ENCODE results near the gene CD99.

Gene CD99

DNA sequence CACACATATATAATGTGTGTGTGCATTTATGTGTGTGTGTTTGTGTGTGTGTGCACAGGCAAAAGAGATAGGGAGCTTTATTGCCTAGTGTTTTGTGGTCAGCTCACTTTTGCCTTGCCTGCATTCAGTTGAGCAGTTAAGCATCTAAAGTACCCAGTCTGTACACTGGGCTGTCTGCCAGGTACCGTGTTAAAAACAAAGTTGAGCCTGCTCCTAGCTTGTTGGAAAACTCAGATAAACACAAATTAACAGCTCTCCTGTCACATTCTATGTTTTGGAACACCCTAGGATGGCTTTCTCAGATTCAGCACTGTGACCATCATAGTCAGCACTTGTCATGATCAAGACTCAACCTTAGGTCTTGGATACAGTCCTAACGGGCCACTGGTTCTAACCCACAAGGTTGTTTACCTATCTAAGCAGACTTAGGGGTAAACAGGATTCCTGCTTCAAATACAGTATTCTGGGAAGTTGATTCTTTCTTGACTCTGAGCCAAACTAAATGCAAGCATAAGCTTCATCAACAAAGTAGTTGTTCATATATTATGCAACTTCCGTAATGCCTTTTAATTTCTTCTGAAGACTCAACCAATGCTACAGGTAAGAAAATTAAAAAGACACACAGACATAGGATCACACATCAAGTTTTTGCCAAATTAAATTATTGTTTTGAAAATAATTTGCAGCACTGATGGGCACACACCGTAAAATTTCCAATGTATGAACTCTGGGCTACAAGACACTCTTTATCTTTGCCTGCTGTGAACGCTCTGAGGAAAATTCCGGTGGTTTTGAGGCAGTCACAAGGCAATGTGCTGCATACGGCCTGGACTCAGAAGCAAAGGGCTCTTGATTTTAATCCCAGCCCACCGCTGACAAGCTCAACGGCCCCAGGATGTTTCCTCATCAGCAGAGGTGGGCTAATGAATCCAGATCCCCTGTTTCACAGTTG, 11.3 kb upstream of the CD99 start:
- Histone ChIP-seq H3K4ac (ENCODE audit: low read depth in 1 of 2, low read length in 2 of 2) (peak overlapping the region in 1 of 2 experiments; percentile 30), H3K23ac (ENCODE audit: low read length in 2 of 2) (no peak overlapping the region), H2AFZ (ENCODE audit: low read depth, low read length) (no peak overlapping the region), H3K36me3 (ENCODE audit: control insufficient read depth in 1 of 2, insufficient read depth in 2 of 2, low read depth in 1 of 2, low read length in 2 of 2) (no peaks in the 10 kb centered on the region), H3K14ac (ENCODE audit: low read length in 2 of 2) (no peak overlapping the region), H3K4me3 (ENCODE audit: insufficient read depth in 1 of 2, low read depth in 1 of 2, low read length in 2 of 2) (no peak overlapping the region), H3K9ac (ENCODE audit: low read length) (no peak overlapping the region), H3K4me2 (ENCODE audit: low read length, poor library complexity, severe bottlenecking) (no peak overlapping the region), H3K79me1 (replicated peaks; ENCODE audit: low read length, poor library complexity, severe bottlenecking) (no peaks in the 10 kb centered on the region), H2BK120ac (ENCODE audit: low read depth, low read length) (no peak overlapping the region), H3K18ac (ENCODE audit: low read depth in 1 of 2, low read length in 2 of 2) (peak overlapping the region in 1 of 2 experiments; percentile 26), H2AK5ac (ENCODE audit: low read length, severe bottlenecking) (no peak overlapping the region), H2BK12ac (ENCODE audit: low read length in 2 of 2) (peak overlapping the region in 1 of 2 experiments; percentile 93), H2BK5ac (ENCODE audit: low read depth, low read length, poor library complexity, severe bottlenecking) (no peak overlapping the region), H3K4me1 (ENCODE audit: control insufficient read depth, insufficient read depth, low read depth, low read length) (peaks cover 11% of the 10 kb centered on the region), H3K27me3 (ENCODE audit: control insufficient read depth in 1 of 2, insufficient read depth in 1 of 2, low read length in 2 of 2) (no peaks in the 10 kb centered on the region), H4K8ac (ENCODE audit: low read length) (no peak overlapping the region), H3K9me3 (ENCODE audit: control insufficient read depth, low read length) (no peaks in the 10 kb centered on the region), H2BK15ac (ENCODE audit: low read depth, poor library complexity, severe bottlenecking) (no peak overlapping the region), H3K27ac (ENCODE audit: low read length, poor library complexity, severe bottlenecking) (peak overlapping the region; percentile 23), H4K91ac (ENCODE audit: low read length) (no peak overlapping the region)
- DNase-seq, result peak; percentile 74
- 66% methylated on average over 8 of the region's 9 CpGs for WGBS

- H3K9me3 ChIP-seq (ENCODE audit: control insufficient read depth, low read length), result no peaks in the 10 kb centered on the region
- no peak overlapping the region for H2BK120ac ChIP-seq (ENCODE audit: low read depth, low read length)
- H3K18ac ChIP-seq (ENCODE audit: low read depth in 1 of 2, low read length in 2 of 2), result peak overlapping the region in 1 of 2 experiments; percentile 48
- H2AK5ac ChIP-seq (ENCODE audit: low read length, severe bottlenecking), result peak overlapping the region; percentile 55
- H3K4me2 ChIP-seq (ENCODE audit: low read length, poor library complexity, severe bottlenecking), result no peak overlapping the region
- H3K9ac ChIP-seq (ENCODE audit: low read length), result no peak overlapping the region
- H3K27ac ChIP-seq (ENCODE audit: low read length, poor library complexity, severe bottlenecking), result no peak overlapping the region
- H2BK5ac ChIP-seq (ENCODE audit: low read depth, low read length, poor library complexity, severe bottlenecking), result no peak overlapping the region
- H2BK12ac ChIP-seq (ENCODE audit: low read length in 2 of 2), result peak overlapping the region in 1 of 2 experiments; percentile 74
- peaks cover 11% of the 10 kb centered on the region for H3K4me1 ChIP-seq (ENCODE audit: control insufficient read depth, insufficient read depth, low read depth, low read length)
- H3K79me1 ChIP-seq (replicated peaks; ENCODE audit: low read length, poor library complexity, severe bottlenecking), result no peaks in the 10 kb centered on the region
- WGBS, result 78% methylated on average over 6 of the region's 6 CpGs
- H3K27me3 ChIP-seq (ENCODE audit: control insufficient read depth in 1 of 2, insufficient read depth in 1 of 2, low read length in 2 of 2), result no peaks in the 10 kb centered on the region
- no peak overlapping the region for H3K23ac ChIP-seq (ENCODE audit: low read length in 2 of 2)
- peak overlapping the region in 1 of 2 experiments; percentile 74 for H3K14ac ChIP-seq (ENCODE audit: low read length in 2 of 2)
- H4K91ac ChIP-seq (ENCODE audit: low read length), result no peak overlapping the region
- no peak for DNase-seq
- peak overlapping the region; percentile 62 for H2BK15ac ChIP-seq (ENCODE audit: low read depth, poor library complexity, severe bottlenecking)
- no peak overlapping the region for H3K4me3 ChIP-seq (ENCODE audit: insufficient read depth in 1 of 2, low read depth in 1 of 2, low read length in 2 of 2)
- no peaks in the 10 kb centered on the region for H3K36me3 ChIP-seq (ENCODE audit: control insufficient read depth in 1 of 2, insufficient read depth in 2 of 2, low read depth in 1 of 2, low read length in 2 of 2)
- no peak overlapping the region for H2AFZ ChIP-seq (ENCODE audit: low read depth, low read length)
- H4K8ac ChIP-seq (ENCODE audit: low read length), result no peak overlapping the region
- H3K4ac ChIP-seq (ENCODE audit: low read depth in 1 of 2, low read length in 2 of 2), result no peak overlapping the region
Observed at GRCh38 chrX:2680486-2681348, 10.4 kb upstream of the CD99 start.

GRCh38 chrX:2682565-2683177, 8.4 kb upstream of the CD99 start:
- no peak overlapping the region for H3K4ac ChIP-seq (ENCODE audit: low read depth in 1 of 2, low read length in 2 of 2)
- no peaks in the 10 kb centered on the region for H3K36me3 ChIP-seq (ENCODE audit: control insufficient read depth in 1 of 2, insufficient read depth in 2 of 2, low read depth in 1 of 2, low read length in 2 of 2)
- H3K9me3 ChIP-seq (ENCODE audit: control insufficient read depth, low read length), result no peaks in the 10 kb centered on the region
- H2BK120ac ChIP-seq (ENCODE audit: low read depth, low read length), result no peak overlapping the region
- H4K8ac ChIP-seq (ENCODE audit: low read length), result no peak overlapping the region
- WGBS, result 38% methylated on average over 4 of the region's 6 CpGs
- no peak overlapping the region for H3K18ac ChIP-seq (ENCODE audit: low read depth in 1 of 2, low read length in 2 of 2)
- H3K4me3 ChIP-seq (ENCODE audit: insufficient read depth in 1 of 2, low read depth in 1 of 2, low read length in 2 of 2), result no peak overlapping the region
- no peak overlapping the region for H2BK5ac ChIP-seq (ENCODE audit: low read depth, low read length, poor library complexity, severe bottlenecking)
- no peak overlapping the region for H2AK5ac ChIP-seq (ENCODE audit: low read length, severe bottlenecking)
- no peak overlapping the region for H2BK15ac ChIP-seq (ENCODE audit: low read depth, poor library complexity, severe bottlenecking)
- no peak overlapping the region for H3K27ac ChIP-seq (ENCODE audit: low read length, poor library complexity, severe bottlenecking)
- H3K4me2 ChIP-seq (ENCODE audit: low read length, poor library complexity, severe bottlenecking), result no peak overlapping the region
- no peaks in the 10 kb centered on the region for H3K79me1 ChIP-seq (replicated peaks; ENCODE audit: low read length, poor library complexity, severe bottlenecking)
- no peak overlapping the region for H2AFZ ChIP-seq (ENCODE audit: low read depth, low read length)
- H2BK12ac ChIP-seq (ENCODE audit: low read length in 2 of 2), result no peak overlapping the region
- no peak overlapping the region for H3K9ac ChIP-seq (ENCODE audit: low read length)
- H3K14ac ChIP-seq (ENCODE audit: low read length in 2 of 2), result no peak overlapping the region
- H3K27me3 ChIP-seq (ENCODE audit: control insufficient read depth in 1 of 2, insufficient read depth in 1 of 2, low read length in 2 of 2), result no peaks in the 10 kb centered on the region
- H4K91ac ChIP-seq (ENCODE audit: low read length), result no peak overlapping the region
- no peak overlapping the region for H3K23ac ChIP-seq (ENCODE audit: low read length in 2 of 2)
- H3K4me1 ChIP-seq (ENCODE audit: control insufficient read depth, insufficient read depth, low read depth, low read length), result peaks cover 9% of the 10 kb centered on the region
- DNase-seq, result peak; percentile 22
